ENCODE data around the gene INTS3.

DNA sequence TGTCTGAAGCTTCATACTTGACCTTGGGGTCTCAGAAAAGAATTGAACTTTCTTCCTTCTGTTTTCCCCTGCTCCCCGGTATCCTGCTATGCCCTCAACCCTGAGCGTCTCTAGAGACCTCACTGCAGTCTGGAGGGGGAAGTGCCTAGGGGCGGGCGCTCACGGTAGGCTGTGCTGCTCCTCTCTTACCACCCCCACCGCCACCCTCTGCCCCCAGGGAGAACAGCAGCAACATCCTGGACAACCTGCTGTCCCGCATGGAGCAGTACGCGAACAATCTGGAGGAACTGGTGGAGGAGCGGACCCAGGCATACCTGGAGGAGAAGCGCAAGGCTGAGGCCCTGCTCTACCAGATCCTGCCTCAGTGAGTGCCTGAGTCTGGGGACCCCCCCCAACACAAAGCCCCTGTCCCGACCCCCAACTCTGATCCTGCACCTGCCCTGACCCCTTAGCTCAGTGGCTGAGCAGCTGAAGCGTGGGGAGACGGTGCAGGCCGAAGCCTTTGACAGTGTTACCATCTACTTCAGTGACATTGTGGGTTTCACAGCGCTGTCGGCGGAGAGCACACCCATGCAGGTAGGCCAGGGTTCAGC lies 39.0 kb upstream of the INTS3 start:
- TF ChIP-seq ZNF132 (tag by site-specific recombination; IDR thresholded peaks at IDR 0.05; ENCODE audit: borderline replicate concordance) = no peak
- TF ChIP-seq ZNF350 (tag by site-specific recombination; IDR thresholded peaks at IDR 0.05) = no peak
- TF ChIP-seq ZFP3 (tag by site-specific recombination; IDR thresholded peaks at IDR 0.05; ENCODE audit: low read depth) = no peak
- TF ChIP-seq ZNF501 (tag by site-specific recombination; IDR thresholded peaks at IDR 0.05) = no peak
- no peak for TF ChIP-seq FEZF1 (tag by site-specific recombination; IDR thresholded peaks at IDR 0.05)
- no peak for TF ChIP-seq ZNF112 (tag by site-specific recombination; IDR thresholded peaks at IDR 0.05)
- TF ChIP-seq, protein P1, sequence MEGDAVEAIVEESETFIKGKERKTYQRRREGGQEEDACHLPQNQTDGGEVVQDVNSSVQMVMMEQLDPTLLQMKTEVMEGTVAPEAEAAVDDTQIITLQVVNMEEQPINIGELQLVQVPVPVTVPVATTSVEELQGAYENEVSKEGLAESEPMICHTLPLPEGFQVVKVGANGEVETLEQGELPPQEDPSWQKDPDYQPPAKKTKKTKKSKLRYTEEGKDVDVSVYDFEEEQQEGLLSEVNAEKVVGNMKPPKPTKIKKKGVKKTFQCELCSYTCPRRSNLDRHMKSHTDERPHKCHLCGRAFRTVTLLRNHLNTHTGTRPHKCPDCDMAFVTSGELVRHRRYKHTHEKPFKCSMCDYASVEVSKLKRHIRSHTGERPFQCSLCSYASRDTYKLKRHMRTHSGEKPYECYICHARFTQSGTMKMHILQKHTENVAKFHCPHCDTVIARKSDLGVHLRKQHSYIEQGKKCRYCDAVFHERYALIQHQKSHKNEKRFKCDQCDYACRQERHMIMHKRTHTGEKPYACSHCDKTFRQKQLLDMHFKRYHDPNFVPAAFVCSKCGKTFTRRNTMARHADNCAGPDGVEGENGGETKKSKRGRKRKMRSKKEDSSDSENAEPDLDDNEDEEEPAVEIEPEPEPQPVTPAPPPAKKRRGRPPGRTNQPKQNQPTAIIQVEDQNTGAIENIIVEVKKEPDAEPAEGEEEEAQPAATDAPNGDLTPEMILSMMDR (tag by site-specific recombination; IDR thresholded peaks at IDR 0.05) = no peak
- TF ChIP-seq TCF7L2 (IDR thresholded peaks at IDR 0.05; ENCODE audit: borderline replicate concordance, low read depth, low read length) = no peak
- no peak for TF ChIP-seq ZBTB1 (tag by site-specific recombination; IDR thresholded peaks at IDR 0.05)
- TF ChIP-seq ZNF549 (tag by site-specific recombination; IDR thresholded peaks at IDR 0.05) = no peak
